ENCODE results near the gene EEF1AKMT4.

Gene EEF1AKMT4

GRCh38 chr3:184249412-184250166 is at the start of gene EEF1AKMT4:
Gene EEF1AKMT4 (plus strand): TSS chr3:184249672. CDS start chr3:184249695, 23 bp downstream.
- TF ChIP-seq CTCF (IDR thresholded peaks at IDR 0.05) = peak; percentile 47

- TF ChIP-seq CTCF (IDR thresholded peaks at IDR 0.05) = no peak
These were observed 48.6 kb upstream of the EEF1AKMT4 start for GRCh38 chr3:184200825-184201224.

GRCh38 chr3:184203526-184203925 is 45.9 kb upstream of the EEF1AKMT4 start:
- no peak for TF ChIP-seq CTCF (IDR thresholded peaks at IDR 0.05)

GRCh38 chr3:184209146-184209923 is 40.1 kb upstream of the EEF1AKMT4 start:
- no peak for TF ChIP-seq CTCF (IDR thresholded peaks at IDR 0.05)

- no peak for TF ChIP-seq CTCF (IDR thresholded peaks at IDR 0.05)
These were observed 38.2 kb upstream of the EEF1AKMT4 start for GRCh38 chr3:184211297-184211696.

- TF ChIP-seq CTCF (IDR thresholded peaks at IDR 0.05) = no peak
These were observed 37.8 kb upstream of the EEF1AKMT4 start for GRCh38 chr3:184211718-184212117.

- no peak for TF ChIP-seq CTCF (IDR thresholded peaks at IDR 0.05)
These were observed 30.7 kb upstream of the EEF1AKMT4 start for GRCh38 chr3:184218814-184219213.
